Peyer's patch (tissue), 4 donors: Measurements from ENCODE around the gene PKP4. TPM values are rescaled to one million over a fixed set of nuclear protein-coding genes. Genes with fewer than 3 reads are reported as not detected.

Experiments used
- DNase-seq, 3 donors: peaks; one replicate each; pipeline ENCODE4 v3.0.0-alpha.2; 2017 to 2019
- H3K27ac ChIP-seq, 4 donors: fragments of 200-600 bp; sonication (generic); one replicate each; pipeline ENCODE4 v1.5.1; 2016 to 2019
- H3K27me3 ChIP-seq, 2 donors: fragments of 200-600 bp; sonication (generic); one replicate each; pipeline ENCODE4 v1.5.1; 2019
- H3K36me3 ChIP-seq, 3 donors: fragments of 200-600 bp; sonication (generic); one replicate each; pipeline ENCODE4 v1.5.1; 2016 to 2019
- H3K4me1 ChIP-seq, 4 donors: fragments of 200-600 bp; sonication (generic); one replicate each; pipeline ENCODE4 v1.5.1; 2016 to 2019
- H3K4me3 ChIP-seq, 4 donors: fragments of 200-600 bp; sonication (generic); 1 replicate in 3 of 4; 2 replicates in 1 of 4; pipeline ENCODE4 v1.5.1; 2016 to 2019; ENCODE audit warnings: mild to moderate bottlenecking in 1 of 4
- H3K9me3 ChIP-seq, 4 donors: fragments of 200-600 bp; sonication (generic); one replicate each; pipeline ENCODE4 v1.5.1; 2016 to 2019; ENCODE audit warnings: mild to moderate bottlenecking in 1 of 4
- CTCF ChIP-seq, 6 experiments: fragments of 450-650 bp in 4 of 6; fragments of 200-600 bp in 2 of 6; sonication (generic) in 1 of 6; IDR thresholded peaks; one replicate each; pipeline ENCODE4 v1.5.1; 2017 to 2019; ENCODE audit warnings: antibody characterized with exemption in 6 of 6, mild to moderate bottlenecking in 3 of 6, moderate library complexity in 1 of 6
- POLR2A ChIP-seq, 2 donors: fragments of 450-650 bp; IDR thresholded peaks; one replicate each; pipeline ENCODE4 v1.5.1; 2017; ENCODE audit warnings: antibody characterized with exemption in 2 of 2, mild to moderate bottlenecking in 2 of 2, moderate library complexity in 2 of 2
- total RNA-seq, 4 donors: library from RNA; depleted of rRNA; stranded (reverse); fragments of >200 nt; gene quantifications; one replicate each; pipeline ENCODE4 v1.1.0, GENCODE V29; 2016

PKP4 gene
- total RNA-seq, 4 donors from 2014 or later = 67.8 to 168 (median 117) TPM

DNA sequence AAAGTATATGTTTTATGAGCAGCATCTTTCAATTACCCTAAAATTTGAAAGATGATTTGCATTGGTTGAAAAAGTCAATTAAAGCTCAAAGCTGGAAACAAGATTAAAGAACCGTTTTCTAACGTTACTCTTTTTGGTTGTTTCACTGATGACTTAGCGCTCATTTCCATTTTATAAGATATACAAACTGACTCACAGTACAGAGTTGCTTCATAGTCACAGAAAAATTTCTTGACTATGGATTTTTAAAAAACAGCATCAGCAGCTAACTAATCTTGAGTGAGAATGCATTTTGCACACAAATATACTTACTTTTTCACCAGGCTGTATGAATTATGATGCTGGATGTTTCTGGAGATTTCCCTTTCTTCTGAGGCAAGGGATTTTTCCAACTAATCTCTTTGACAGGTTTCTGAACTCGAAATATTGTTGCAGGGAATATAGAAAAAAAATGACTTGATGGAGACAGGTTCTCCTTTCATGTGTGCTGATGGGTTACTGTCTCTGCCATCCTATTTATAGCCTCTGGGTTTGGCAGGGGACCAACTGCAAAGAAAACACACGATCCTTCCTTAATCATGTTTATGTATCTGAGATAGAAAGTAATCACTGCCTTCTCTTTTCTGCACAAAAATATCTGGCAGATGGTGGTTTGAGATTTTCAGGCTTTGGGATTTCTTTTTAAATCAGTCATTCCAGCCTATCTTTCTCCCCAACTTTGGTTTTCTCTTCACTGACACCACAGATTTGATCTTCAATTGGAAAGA is 209.0 kb downstream of the PKP4 start:
- no peaks in the 10 kb centered on the region for H3K4me1 ChIP-seq
- DNase-seq = no peak
- no peak for TF ChIP-seq POLR2A (IDR thresholded peaks at IDR 0.05)
- peaks cover 0 to 65% (median 0%) of the 10 kb centered on the region in 3 donors for H3K36me3 ChIP-seq
- H3K4me3 ChIP-seq = no peak overlapping the region
- no peaks in the 10 kb centered on the region for H3K27me3 ChIP-seq
- no peak overlapping the region for H3K27ac ChIP-seq
- H3K9me3 ChIP-seq = no peaks in the 10 kb centered on the region

GRCh38 chr2:158666969-158667368 is 210.2 kb downstream of the PKP4 start:
- TF ChIP-seq POLR2A (IDR thresholded peaks at IDR 0.05) (no peak), CTCF (IDR thresholded peaks at IDR 0.05) (no peak)
- H3K27ac ChIP-seq = peak overlapping the region in 1 of 4 donors; percentile 41
- no peaks in the 10 kb centered on the region for H3K4me1 ChIP-seq
- no peaks in the 10 kb centered on the region for H3K9me3 ChIP-seq
- no peak for DNase-seq
- no peak overlapping the region for H3K4me3 ChIP-seq
- no peaks in the 10 kb centered on the region for H3K27me3 ChIP-seq
- H3K36me3 ChIP-seq = peaks cover 0 to 62% (median 0%) of the 10 kb centered on the region in 3 donors

- no peaks in the 10 kb centered on the region for H3K4me1 ChIP-seq
- H3K4me3 ChIP-seq = no peak overlapping the region
- H3K27me3 ChIP-seq = no peaks in the 10 kb centered on the region
- DNase-seq = no peak
- no peak overlapping the region for H3K27ac ChIP-seq
- H3K36me3 ChIP-seq = peaks cover 0 to 57% (median 0%) of the 10 kb centered on the region in 3 donors
- no peaks in the 10 kb centered on the region for H3K9me3 ChIP-seq
- TF ChIP-seq CTCF (IDR thresholded peaks at IDR 0.05) = no peak
- no peak for TF ChIP-seq POLR2A (IDR thresholded peaks at IDR 0.05)
These were observed 210.8 kb downstream of the PKP4 start for GRCh38 chr2:158667586-158667985.

DNA sequence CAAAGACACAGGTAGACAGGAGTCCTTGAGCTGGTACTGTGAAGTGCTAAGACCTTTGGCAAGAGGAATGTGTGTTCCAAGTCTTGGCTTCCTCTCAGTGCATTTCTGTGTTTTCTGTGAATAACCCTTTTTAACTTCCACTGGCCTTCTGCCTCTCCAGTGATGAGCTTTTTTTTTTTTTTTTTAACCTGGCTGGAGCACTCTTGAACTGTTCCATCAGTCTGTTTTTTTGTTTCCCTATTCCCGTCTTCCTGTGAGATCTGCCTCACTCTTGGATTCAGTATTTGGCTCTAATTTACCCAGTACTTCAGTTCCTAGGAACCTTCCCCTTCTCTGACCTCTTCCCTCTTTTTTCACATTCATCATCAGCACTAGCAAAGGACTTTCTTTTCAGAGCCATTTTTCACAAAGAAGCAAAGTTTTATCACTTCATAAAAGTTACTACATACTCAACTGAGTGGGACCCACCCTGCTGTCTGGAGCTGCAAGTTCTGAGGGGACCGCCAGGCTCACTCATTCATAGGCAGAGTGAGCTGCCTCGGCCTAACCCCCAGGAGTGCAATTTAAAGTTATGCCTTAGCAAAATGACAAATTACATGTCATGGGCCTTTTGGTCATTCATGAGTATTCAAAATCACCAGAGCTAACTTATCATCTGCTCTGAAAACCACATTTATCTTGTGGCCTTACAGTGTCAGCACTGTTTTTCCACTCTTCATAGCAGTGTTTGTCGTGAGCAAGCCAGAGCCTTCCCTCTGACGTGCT is 211.4 kb downstream of the PKP4 start:
- Histone ChIP-seq H3K27me3 (no peaks in the 10 kb centered on the region), H3K27ac (no peak overlapping the region), H3K36me3 (peaks cover 0 to 57% (median 0%) of the 10 kb centered on the region in 3 donors), H3K4me1 (no peaks in the 10 kb centered on the region), H3K4me3 (no peak overlapping the region), H3K9me3 (no peaks in the 10 kb centered on the region)
- no peak for TF ChIP-seq POLR2A (IDR thresholded peaks at IDR 0.05)
- no peak for TF ChIP-seq CTCF (IDR thresholded peaks at IDR 0.05)
- DNase-seq = no peak

- Histone ChIP-seq H3K27ac (no peak overlapping the region), H3K27me3 (no peaks in the 10 kb centered on the region), H3K4me1 (no peaks in the 10 kb centered on the region), H3K4me3 (no peak overlapping the region), H3K9me3 (no peaks in the 10 kb centered on the region), H3K36me3 (peaks cover 0 to 59% (median 0%) of the 10 kb centered on the region in 3 donors)
- DNase-seq = no peak
- TF ChIP-seq CTCF (IDR thresholded peaks at IDR 0.05) = no peak
- no peak for TF ChIP-seq POLR2A (IDR thresholded peaks at IDR 0.05)
These were observed 213.5 kb downstream of the PKP4 start for GRCh38 chr2:158670292-158670691.
